Heart left ventricle (tissue), 16 donors: ENCODE measurements around the gene ST3GAL4. TPM values are rescaled to one million over a fixed set of nuclear protein-coding genes. Genes with fewer than 3 reads are reported as not detected.
A peak's percentile ranks its signal among the peaks of the same experiment; 100 is the strongest.

Experiments
- ATAC-seq, 4 donors: fragments of 200-7000 bp; cut with Tn5 transposase; one replicate each; pipeline ENCODE4 v1.9.1; 2020 to 2022; ENCODE audit warnings: moderate library complexity in 4 of 4, mild to moderate bottlenecking in 3 of 4, moderate number of reproducible peaks in 1 of 4
- DNase-seq, 5 donors: peaks; one replicate each; pipeline ENCODE4 v3.0.0-alpha.2; 2020
- H3K27ac ChIP-seq, 12 donors: fragments of 200-600 bp; sonication (generic) in 4 of 12; one replicate each; pipeline versions ENCODE4 v1.5.0 to v1.8.0; 2016 to 2022; ENCODE audit warnings: mild to moderate bottlenecking in 2 of 12
- H3K27me3 ChIP-seq, 9 donors: fragments of 200-600 bp; sonication (generic) in 2 of 9; one replicate each; pipeline versions ENCODE4 v1.5.1 to v1.8.0; 2016 to 2022; ENCODE audit warnings: mild to moderate bottlenecking in 3 of 9
- H3K36me3 ChIP-seq, 9 donors: fragments of 200-600 bp; sonication (generic) in 2 of 9; one replicate each; pipeline versions ENCODE4 v1.5.0 to v1.8.0; 2018 to 2022; ENCODE audit warnings: mild to moderate bottlenecking in 2 of 9
- H3K4me1 ChIP-seq, 12 donors: fragments of 200-600 bp; sonication (generic) in 4 of 12; one replicate each; pipeline versions ENCODE4 v1.5.0 to v1.8.0; 2016 to 2022; ENCODE audit warnings: mild to moderate bottlenecking in 3 of 12
- H3K4me3 ChIP-seq, 12 donors: fragments of 200-600 bp; sonication (generic) in 4 of 12; one replicate each; pipeline versions ENCODE4 v1.5.0 to v1.8.0; 2017 to 2022; ENCODE audit warnings: mild to moderate bottlenecking in 9 of 12, moderate library complexity in 4 of 12
- H3K9me3 ChIP-seq, 12 donors: fragments of 200-600 bp; sonication (generic) in 4 of 12; one replicate each; pipeline versions ENCODE4 v1.5.0 to v1.8.0; 2016 to 2022; ENCODE audit warnings: mild to moderate bottlenecking in 1 of 12
- POLR2A ChIP-seq, 2 donors: fragments of 450-650 bp; IDR thresholded peaks; one replicate each; pipeline ENCODE4 v1.6.1; 2017; ENCODE audit warnings: antibody characterized with exemption in 2 of 2, mild to moderate bottlenecking in 2 of 2, moderate library complexity in 2 of 2
- WGBS, 4 donors: extraction: QIAGEN DNeasy Blood & Tissue Kit in 2 of 4; methylation state at CpG; one replicate each; pipeline versions ENCODE4 v1.1.5 to v1.1.7; 2013 to 2018; 5-methylcytosine and 5-hydroxymethylcytosine counted together
- intact Hi-C, 10 donors: fragments of 100-400 bp; cut with DNase I; formaldehyde crosslinking; loops; one replicate each; pipeline versions ENCODE4 v1.11.1 to v1.14.2; 2022
- polyA plus RNA-seq, 2 donors: library from polyadenylated mRNA; stranded (reverse); fragments of 200-250 nt; gene quantifications; one replicate each; pipeline ENCODE4 v1.2.3, GENCODE V29; 2013
- total RNA-seq, 9 donors: library from RNA; depleted of rRNA in 2 of 9; stranded (reverse); fragments of >200 nt in 2 of 9; fragmentation: NEBNext Ultra II Directional in 3 of 9; extraction: Animal tissue kit (Norgen Biotek cat#: 25700) in 3 of 9; gene quantifications; one replicate each; pipeline versions ENCODE4 v1.1.0 to v1.2.4, GENCODE V29; 2016 to 2023
- TF ChIP-seq, protein P1 (sequence below), 12 donors: fragments of 200-600 bp; sonication (generic) in 4 of 12; IDR thresholded peaks; one replicate each; pipeline versions ENCODE4 v1.5.0 to v1.8.0; 2018 to 2022; ENCODE audit warnings: antibody characterized with exemption in 12 of 12, mild to moderate bottlenecking in 5 of 12
- donor health status: ischemic (EF 13 %, LVEDD 7.1; RV severe dilation, severe dysfunction).
- donor health status: healthy with polysubstance abuse.
- donor health status: DM: no; HTN: yes; CAD: no.
- donor health status: DM: no; HTN: no; CAD: no.
- donor health status: ischemic (EF 25% LVEDD 6.9; RV normal size, moderate dysfunction).
- donor health status: ischemic (EF 25% LVEDD 5.7; RV mildly dilated, moderate dysfunction).
- donor health status: healthy.
- donor health status: DM: yes; HTN: yes; CAD: no.
- donor health status: ischemic (EF 35%, LVEDD 5.7; RV mildly dilated, moderate dysfunction).
- donor health status: nonischemic (EF 11% LVEDD 7.7; RV severe dilation, severe dysfunction).
- donor health status: DM: yes; HTN: yes; CAD: no.
- donor health status: PGD.
- donor health status: ischemic (EF 29% LVEDD 5.4; RV normal size, mild dysfunction).
- donor health status: nonischemic (EF 23%, LVEDD 6.1; RV moderate dilation, normal function).

Gene ST3GAL4
- total and polyA plus RNA-seq, 11 donors: 30.6 to 168 (median 66.1) TPM

DNA sequence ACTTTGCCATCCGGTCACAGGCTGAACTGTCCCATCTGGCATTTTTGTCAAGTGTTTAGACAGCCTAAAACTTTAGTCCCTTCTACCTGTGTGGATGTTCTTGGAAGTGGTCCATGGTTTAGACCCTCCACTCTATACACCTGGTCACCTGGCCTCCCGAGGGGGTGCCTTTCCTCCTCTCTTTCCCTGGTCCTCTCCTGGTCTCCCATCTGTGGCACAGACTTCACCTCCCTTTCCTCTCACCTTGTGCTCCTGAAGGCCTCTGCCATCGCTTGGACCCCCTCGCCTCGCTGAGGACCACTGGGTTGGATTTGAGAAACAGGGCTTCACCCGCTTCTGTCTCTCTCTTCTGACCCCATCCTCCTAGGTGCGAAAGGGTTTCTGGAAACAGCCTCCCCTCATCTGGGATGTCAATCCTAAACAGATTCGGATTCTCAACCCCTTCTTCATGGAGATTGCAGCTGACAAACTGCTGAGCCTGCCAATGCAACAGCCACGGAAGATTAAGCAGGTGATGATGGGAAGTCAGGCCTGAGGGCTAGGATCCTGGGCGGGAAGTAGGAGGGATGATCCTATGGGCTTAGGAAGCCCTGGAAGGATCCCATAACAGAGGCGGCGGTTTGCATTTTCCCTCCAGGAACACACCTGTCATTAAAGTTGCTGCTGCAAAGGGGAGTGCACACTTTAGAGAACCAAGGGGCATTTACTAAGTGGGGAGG is 53.6 kb downstream of the ST3GAL4 start:
- 75 to 87% (median 85%) methylated on average over 12 of the region's 12 CpGs for WGBS, 4 donors
- DNase-seq: no peak
- Histone ChIP-seq H3K4me3 (no peak overlapping the region), H3K4me1 (peaks cover 0 to 59% (median 30%) of the 10 kb centered on the region in 12 donors), H3K27me3 (no peaks in the 10 kb centered on the region), H3K36me3 (peaks cover 0 to 53% (median 42%) of the 10 kb centered on the region in 9 donors), H3K9me3 (no peaks in the 10 kb centered on the region), H3K27ac (peak overlapping the region in 1 of 12 donors; percentile 23)
- intact Hi-C loops: loop anchor here in 1 of 10 donors (10.0 kb wide), 1 partner anchor 54 kb away; the partner anchor contains the start of gene ST3GAL4
- no peak for TF ChIP-seq POLR2A (IDR thresholded peaks at IDR 0.05)
- TF ChIP-seq, protein P1, sequence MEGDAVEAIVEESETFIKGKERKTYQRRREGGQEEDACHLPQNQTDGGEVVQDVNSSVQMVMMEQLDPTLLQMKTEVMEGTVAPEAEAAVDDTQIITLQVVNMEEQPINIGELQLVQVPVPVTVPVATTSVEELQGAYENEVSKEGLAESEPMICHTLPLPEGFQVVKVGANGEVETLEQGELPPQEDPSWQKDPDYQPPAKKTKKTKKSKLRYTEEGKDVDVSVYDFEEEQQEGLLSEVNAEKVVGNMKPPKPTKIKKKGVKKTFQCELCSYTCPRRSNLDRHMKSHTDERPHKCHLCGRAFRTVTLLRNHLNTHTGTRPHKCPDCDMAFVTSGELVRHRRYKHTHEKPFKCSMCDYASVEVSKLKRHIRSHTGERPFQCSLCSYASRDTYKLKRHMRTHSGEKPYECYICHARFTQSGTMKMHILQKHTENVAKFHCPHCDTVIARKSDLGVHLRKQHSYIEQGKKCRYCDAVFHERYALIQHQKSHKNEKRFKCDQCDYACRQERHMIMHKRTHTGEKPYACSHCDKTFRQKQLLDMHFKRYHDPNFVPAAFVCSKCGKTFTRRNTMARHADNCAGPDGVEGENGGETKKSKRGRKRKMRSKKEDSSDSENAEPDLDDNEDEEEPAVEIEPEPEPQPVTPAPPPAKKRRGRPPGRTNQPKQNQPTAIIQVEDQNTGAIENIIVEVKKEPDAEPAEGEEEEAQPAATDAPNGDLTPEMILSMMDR (IDR thresholded peaks at IDR 0.05): no peak
- ATAC-seq: no peak

DNA sequence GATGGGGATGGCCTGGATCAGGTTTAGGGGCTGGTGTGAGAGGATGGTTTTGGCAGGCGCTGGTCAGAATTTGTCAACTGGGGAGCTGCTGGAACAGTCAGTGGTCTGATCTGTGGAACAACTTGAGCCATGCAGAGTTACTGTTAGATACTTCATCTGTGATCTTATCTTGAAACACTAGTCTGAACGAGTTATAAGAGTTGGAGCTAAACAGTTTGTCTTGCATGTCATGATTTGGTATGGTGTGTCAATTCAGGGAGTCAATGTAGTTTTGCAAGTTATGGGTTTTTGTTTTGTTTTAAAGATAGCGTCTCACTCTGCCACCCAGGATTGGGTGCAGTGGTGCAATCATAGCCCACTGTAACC is 54.1 kb downstream of the ST3GAL4 start:
- TF ChIP-seq POLR2A (IDR thresholded peaks at IDR 0.05): no peak
- TF ChIP-seq, protein P1 (IDR thresholded peaks at IDR 0.05): no peak
- H3K9me3 ChIP-seq: no peaks in the 10 kb centered on the region
- H3K36me3 ChIP-seq: peaks cover 0 to 54% (median 44%) of the 10 kb centered on the region in 9 donors
- no peak overlapping the region for H3K4me3 ChIP-seq
- H3K4me1 ChIP-seq: peaks cover 0 to 59% (median 32%) of the 10 kb centered on the region in 12 donors
- no peak for ATAC-seq
- no peaks in the 10 kb centered on the region for H3K27me3 ChIP-seq
- intact Hi-C loops: loop anchor here in 1 of 10 donors (10.0 kb wide), 1 partner anchor 55 kb away; the partner anchor contains the start of gene ST3GAL4
- H3K27ac ChIP-seq: peak overlapping the region in 6 of 12 donors; percentile 23 to 64 (median 57)
- 72 to 80% (median 75%) methylated on average over 3 of the region's 3 CpGs for WGBS, 4 donors
- no peak for DNase-seq

DNA sequence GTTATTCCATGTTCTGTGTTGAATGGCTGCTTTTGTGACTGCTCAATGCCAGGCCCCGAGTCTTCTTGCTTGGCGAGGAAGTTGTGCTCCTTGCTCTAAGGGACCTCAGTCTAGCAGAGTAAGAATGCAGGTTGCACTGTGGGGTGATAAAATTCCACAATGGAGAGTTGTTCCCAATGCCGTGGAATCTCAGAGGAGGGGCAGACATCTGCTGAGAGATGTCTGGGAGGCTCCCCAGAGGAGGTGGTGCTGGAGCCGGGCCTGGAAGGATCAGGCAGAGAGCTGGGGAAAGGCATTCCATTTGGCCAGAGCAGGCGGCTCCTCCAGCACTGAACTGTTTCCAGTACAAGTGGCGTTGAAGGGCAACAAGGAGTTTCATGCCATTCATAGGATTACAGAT is 55.2 kb downstream of the ST3GAL4 start:
- peak; percentile 55 to 89 (median 76) for DNase-seq
- 36 to 42% (median 41%) methylated on average over 6 of the region's 6 CpGs for WGBS, 4 donors
- Histone ChIP-seq H3K4me3 (no peak overlapping the region), H3K36me3 (peaks cover 0 to 54% (median 44%) of the 10 kb centered on the region in 9 donors), H3K27me3 (no peaks in the 10 kb centered on the region), H3K4me1 (peaks cover 3 to 65% (median 37%) of the 10 kb centered on the region in 12 donors), H3K27ac (peak overlapping the region in 11 of 12 donors; percentile 15 to 77 (median 59)), H3K9me3 (no peaks in the 10 kb centered on the region)
- ATAC-seq: peak in 3 of 4 donors; percentile 35 to 65 (median 60)
- intact Hi-C loops: loop anchor here in 3 of 10 donors (5.0 kb wide), 1 partner anchor 53 kb away; the partner anchor contains the start of gene ST3GAL4 (in 3 of the 3)
- TF ChIP-seq POLR2A (IDR thresholded peaks at IDR 0.05): no peak
- TF ChIP-seq, protein P1 (IDR thresholded peaks at IDR 0.05): no peak

DNA sequence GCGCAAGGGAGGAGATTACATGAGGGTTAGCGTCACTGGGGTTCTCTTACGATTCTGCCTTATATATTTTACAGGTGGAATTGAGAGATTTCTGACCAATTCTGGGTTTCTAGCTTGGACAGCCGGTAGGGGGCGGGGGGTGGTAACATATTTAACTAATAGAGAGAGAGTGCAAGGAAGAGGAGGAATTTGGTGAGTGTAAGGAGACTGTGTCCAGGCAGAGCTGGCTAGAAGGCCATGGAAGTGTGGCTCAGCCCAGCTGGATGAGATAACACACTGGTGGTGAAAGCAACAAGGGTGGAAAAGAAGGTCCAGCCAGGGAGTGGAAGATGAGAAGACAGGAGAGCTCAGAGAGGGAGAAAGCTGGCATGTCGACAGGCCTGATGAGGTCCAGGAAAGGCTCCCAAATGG is 56.5 kb downstream of the ST3GAL4 start:
- H3K9me3 ChIP-seq: no peaks in the 10 kb centered on the region
- H3K4me3 ChIP-seq: no peak overlapping the region
- 50 to 60% (median 55%) methylated on average over 6 of the region's 6 CpGs for WGBS, 4 donors
- H3K27ac ChIP-seq: peak overlapping the region in 10 of 12 donors; percentile 32 to 77 (median 60)
- TF ChIP-seq, protein P1 (IDR thresholded peaks at IDR 0.05): peak in 4 of 12 donors; percentile 10 to 40 (median 36)
- TF ChIP-seq POLR2A (IDR thresholded peaks at IDR 0.05): no peak
- H3K36me3 ChIP-seq: peaks cover 0 to 47% (median 41%) of the 10 kb centered on the region in 9 donors
- intact Hi-C loops: loop anchor here in 3 of 10 donors (5.0 kb wide), 1 partner anchor 55 kb away; the partner anchor contains the start of gene ST3GAL4 (in 3 of the 3)
- peaks cover 3 to 71% (median 47%) of the 10 kb centered on the region in 12 donors for H3K4me1 ChIP-seq
- peak in 3 of 4 donors; percentile 34 to 49 (median 35) for ATAC-seq
- DNase-seq: peak in 4 of 5 donors; percentile 50 to 82 (median 61)
- no peaks in the 10 kb centered on the region for H3K27me3 ChIP-seq
